Measurements from ENCODE around the gene ANO9.
"Not testable (repeated sequence)": the region's sequence is repeated elsewhere in the genome, so short reads cannot be mapped to it uniquely, and the experiment has no call there.

Gene ANO9

GRCh38 chr11:416757-417621 is 24.8 kb downstream of the ANO9 start:
- peak in 1 of 2 donors; percentile 27 for DNase-seq (ENCODE audit: low read depth in 2 of 2)

DNA sequence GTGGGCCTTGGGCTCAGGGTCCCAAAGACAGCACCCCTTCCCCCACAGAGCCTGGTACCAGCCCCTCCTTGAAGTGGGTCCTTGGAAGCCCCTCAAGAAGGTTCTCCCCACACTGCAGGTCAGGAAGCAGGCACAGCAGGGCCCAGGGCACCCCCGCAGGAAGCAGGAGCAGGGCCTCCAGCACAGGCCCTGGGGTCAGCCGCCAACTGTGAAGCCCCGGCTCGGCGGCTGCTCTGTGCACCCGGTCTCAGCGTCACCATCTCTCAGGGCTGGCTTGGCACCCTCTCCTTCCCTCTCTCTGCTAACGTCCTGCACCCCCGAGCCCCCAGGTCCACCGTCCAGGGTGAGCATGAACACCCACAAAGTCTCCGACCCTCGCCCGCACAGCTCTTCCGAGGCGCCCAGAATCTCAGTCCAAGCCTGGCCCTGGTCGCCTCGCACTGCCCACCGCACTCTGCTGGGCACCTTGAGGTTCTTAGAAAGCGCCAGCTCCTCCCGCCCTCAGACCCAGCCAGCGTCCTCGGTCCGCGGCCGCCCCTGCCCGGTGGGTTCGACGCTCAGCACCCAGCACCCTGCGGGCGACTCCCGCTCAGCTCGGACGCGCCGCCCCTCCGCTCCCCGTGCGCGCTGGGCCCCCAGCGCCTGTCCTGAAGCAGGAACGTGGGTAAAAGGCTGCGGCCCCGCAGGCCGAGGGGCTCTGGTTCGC is 25.6 kb downstream of the ANO9 start:
- no peak for DNase-seq (ENCODE audit: low read depth in 2 of 2)

DNA sequence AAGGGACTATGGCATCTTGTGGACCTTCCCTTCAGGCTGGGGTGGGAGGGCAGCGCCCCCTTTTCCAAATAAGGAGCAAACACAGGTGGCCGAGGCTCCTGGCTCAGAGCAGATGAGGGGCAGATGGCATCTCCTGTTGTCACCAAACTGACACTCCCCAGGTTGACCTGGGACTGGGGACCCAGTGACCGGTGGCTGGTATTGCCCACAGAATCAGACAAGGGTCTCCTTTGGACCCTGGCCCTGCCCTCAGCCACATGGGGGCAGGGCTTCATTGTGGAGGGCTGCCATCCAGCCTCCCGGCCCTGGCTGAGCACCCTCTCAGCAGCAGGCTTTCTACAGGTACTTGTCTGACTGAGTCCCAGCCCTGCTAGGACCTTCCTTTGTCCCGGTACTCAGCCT is 26.2 kb downstream of the ANO9 start:
- DNase-seq (ENCODE audit: low read depth in 2 of 2): no peak

- DNase-seq (ENCODE audit: low read depth in 2 of 2): no peak
These were observed 27.4 kb downstream of the ANO9 start for GRCh38 chr11:414318-414857.

DNA sequence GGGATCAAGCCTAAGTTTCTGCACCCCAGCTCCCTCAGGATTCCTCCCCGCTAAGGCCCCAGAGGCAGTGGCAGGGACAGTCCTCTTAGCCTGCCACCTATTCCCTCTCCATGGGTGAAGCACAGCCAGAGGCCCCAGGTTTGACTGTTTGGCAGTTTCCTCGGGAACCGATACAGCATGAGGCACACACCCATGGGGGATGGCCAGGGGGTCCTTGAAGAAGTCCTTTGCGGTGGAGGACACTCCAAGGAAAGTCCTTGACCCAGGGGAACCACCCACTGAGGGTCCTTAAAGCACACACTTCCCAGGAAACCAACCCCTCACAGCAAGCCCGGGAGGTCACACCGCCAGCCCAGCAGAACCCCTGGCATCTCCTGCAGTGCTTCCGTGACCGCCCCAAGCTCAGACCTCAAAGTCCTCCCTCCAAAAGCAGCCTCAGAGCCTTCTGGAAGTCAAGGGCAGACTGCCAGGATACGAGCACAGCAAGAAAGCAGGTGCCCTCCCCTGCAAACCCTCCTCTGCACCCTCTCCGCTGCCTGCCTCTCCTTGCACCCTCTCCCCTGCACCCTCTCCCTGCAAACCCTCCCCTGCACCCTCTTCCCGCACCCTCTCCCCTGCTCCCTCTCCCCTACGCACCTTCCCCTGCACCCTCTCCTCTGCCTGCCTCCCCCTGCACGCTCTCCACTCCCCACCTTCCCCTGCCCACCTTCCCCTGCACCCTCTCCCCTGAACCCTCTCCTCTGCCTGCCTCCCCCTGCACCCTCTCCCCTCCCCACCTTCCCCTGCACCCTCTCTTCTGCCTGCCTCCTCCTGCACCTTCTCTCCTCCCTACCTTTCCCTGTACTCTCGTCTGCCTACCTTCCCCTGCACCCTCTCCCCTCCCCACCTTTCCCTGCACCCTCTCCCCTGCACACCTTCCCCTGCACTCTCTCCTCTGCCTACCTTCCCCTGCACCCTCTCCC is 28.4 kb downstream of the ANO9 start:
- no peak for DNase-seq (ENCODE audit: low read depth in 2 of 2)

GRCh38 chr11:412641-413119 is 29.1 kb downstream of the ANO9 start:
- no peak for DNase-seq (ENCODE audit: low read depth in 2 of 2)

DNA sequence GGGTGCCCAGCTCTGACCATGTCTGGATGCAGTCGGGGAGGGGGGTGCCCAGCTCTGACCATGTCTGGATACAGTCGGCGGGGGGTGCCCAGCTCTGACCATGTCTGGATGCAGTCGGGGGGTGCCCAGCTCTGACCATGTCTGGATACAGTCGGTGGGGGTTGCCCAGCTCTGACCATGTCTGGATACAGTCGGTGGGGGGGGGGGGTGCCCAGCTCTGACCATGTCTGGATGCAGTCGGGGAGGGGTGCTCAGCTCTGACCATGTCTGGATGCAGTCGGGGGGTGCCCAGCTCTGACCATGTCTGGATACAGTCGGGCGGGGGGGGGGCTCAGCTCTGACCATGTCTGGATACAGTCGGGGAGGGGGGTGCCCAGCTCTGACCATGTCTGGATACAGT is 30.3 kb downstream of the ANO9 start:
- DNase-seq (ENCODE audit: low read depth in 2 of 2): not testable (repeated sequence)

GRCh38 chr11:410711-411110 is 31.1 kb downstream of the ANO9 start:
- DNase-seq (ENCODE audit: low read depth in 2 of 2): not testable (repeated sequence)

DNA sequence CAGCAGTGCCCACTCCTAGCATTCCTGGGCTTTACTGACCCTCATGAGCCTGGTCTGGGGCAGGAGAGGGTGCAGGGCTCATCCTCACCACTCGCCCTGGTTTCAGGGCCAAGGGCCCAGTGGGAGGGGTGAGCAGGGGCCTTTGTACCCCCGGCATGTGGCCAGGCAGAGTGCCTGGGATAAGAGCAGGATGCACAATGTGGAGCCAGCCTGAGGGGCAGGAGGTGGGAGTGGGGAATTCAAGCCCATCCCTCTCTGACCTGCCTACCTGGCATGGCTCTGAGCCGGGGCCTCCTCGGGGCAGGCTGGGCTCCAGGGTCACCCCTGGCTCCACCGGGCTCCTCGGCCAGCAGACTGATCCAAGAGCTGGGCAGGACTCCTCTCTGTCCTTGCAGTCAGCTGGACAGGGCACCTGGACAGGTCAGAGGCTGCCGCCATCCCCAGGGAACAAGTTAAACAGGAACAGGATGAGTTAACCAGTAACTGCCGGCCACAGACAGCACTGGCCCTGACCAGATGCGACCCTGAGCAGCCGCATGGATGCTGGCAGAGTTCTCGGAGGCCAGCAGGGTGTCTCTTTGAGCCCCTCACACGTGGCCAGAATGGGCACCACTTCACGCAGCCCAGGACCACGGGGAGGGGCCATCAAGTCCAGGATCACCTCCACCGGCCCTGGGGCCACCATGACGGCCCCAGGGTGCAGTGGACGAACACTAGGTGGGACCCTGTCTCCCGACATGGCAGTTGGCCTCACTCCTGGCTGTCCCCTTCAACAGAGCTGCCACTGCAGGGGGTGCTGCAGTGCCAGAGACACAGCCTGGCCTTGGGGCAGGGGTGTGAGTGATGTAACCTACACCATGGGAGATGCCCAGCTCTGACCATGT is 32.0 kb downstream of the ANO9 start:
- DNase-seq (ENCODE audit: low read depth in 2 of 2): no peak

DNA sequence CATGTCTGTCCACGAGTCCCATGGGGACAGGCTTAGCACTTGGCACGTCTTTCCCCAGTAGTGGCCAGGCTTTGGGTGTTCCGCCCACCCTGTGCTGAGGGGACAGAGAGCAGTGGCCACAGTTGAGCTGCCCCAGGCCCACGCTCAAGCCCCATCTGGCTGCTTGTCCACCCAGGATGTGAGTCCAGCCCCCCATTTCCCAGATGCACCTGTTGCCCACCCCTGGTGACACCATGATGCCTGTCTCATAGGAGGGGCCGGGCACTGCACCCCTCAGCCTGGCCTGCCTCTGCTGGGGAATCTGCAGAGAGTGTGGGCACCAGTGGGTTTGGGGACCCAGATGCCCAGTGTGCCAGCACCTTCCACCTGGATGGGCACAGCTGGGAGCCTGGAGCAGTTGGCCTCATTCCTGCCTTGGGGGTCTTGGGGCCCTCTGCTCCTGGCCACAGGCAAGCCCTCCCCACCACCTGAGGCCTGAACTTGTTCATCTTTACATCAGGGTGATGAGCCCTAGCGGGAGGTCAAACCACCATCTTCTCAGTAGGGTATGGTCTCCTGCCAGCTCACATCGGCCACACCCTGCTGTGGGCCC is 32.7 kb downstream of the ANO9 start:
- no peak for DNase-seq (ENCODE audit: low read depth in 2 of 2)

DNA sequence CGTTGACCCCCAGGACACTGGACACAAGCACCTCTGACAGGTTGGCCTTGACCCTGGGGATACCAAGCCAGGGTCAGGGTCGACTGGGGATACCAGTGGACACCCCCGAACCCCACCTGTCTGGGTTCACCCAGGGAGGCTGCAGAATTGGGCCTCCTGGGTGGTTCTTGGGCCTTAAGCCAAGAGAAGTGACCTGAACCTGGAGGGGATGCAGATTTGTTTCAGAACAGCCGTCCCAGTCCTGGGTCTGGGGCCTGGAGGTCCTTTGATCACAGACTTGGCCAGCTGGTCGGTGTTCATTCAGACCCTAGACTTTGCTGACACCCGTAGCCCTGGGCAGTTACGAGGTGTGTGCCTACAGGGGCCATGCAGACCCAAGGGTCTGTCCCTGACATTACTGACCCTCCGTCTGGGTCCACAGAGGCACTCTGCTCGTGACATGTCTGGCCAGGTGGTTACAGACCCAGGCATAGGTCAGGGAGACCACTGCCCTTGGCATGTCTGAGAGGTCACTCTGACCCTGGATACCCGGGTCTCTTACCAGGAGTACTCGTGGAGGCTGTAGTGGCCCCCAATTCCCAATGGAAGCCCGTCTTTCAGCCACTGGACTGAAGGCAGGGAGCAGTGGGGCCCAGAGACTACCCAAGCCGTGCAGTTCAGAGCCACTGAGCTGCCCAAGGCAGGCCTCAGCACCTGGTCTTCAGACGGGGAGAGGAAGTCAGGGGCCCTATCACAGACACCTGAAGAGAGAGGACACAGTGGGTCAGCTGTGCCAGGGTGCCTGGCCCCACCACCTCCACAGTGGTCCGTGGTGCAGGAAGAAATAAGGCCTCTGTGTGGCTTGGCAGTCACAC is 33.4 kb downstream of the ANO9 start:
- DNase-seq (ENCODE audit: low read depth in 2 of 2): no peak

DNA sequence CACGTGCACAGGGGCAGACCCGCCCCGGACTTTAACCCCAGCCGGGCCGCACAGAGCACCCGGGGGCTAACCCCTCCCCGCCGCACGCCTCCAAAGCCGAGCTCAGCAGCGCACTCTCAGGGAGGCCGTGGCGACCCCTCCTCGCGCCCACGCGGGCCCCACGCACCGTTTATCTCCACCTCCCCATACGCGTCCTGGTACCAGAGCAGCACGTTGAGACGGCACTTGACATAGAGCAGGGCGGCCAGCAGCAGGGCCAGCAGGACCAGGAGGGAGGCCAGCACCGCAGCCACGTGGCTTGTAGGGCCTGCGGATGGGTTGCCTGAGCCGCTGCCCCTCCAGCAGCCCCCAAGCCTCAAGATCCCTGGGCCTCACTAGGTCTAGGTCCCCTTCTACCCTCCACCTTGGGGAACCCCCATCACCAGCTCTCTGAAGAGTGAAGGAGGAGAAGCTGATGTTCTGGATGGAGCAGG is 34.1 kb downstream of the ANO9 start:
- no peak for DNase-seq (ENCODE audit: low read depth in 2 of 2)

GRCh38 chr11:406796-407650 is 34.8 kb downstream of the ANO9 start:
- DNase-seq (ENCODE audit: low read depth in 2 of 2): peak; percentile 72 to 79

GRCh38 chr11:405954-406795 is 35.6 kb downstream of the ANO9 start:
- no peak for DNase-seq (ENCODE audit: low read depth in 2 of 2)

- DNase-seq (ENCODE audit: low read depth in 2 of 2): no peak
These were observed 36.4 kb downstream of the ANO9 start for GRCh38 chr11:405323-405953.

DNA sequence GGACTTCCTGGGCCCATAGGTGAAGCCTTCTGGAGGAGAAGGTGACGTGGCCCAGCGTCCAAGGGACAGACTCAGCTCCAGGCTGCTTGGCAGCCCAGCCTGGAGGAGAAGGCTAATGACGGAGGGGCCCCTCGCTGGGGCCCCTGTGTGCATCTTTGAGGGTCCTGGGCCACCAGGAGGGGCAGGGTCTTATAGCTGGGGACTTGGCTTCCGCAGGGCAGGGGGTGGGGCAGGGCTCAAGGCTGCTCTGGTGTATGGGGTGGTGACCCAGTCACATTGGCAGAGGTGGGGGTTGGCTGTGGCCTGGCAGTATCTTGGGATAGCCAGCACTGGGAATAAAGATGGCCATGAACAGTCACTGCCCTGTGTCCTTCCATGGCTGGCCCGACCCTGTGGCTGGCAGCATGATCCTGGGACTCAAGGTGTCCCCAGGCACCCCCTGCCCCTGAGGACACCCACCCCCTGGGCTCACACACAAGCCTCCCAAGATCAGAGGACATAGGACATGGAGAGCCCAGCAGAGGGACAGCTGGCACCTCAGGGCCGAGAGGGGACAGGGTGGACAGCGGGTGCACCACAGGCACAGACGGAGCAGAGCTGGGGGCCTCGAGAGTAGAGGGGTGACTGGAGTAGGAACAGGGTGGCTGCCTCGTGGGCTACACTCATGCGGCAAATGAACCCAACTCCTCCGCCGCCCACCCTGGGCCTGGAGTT is 37.1 kb downstream of the ANO9 start:
- DNase-seq (ENCODE audit: low read depth in 2 of 2): no peak
